Measurements from ENCODE around the gene BMP8B.
A peak's percentile ranks its signal among the peaks of the same experiment; 100 is the strongest.

The BMP8B gene

DNA sequence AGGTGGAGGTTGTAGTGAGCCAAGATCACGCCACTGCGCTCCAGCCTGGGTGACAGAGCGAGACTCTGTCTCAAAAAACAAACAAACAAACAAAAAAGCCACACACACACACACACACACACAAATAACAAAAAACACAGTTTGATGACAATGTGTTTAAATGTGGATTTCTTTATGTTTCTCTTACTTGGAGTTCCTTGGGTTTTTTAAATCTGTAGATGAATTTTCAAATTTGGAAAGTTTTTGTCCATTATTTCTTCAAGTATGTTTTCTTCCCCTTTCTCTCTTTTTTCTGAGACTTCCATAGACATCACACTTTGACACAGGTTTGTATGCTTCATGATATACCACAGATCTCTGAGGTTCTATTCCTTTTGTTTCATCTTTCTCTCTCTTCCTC lies 62.1 kb downstream of the BMP8B start:
- no peak for DNase-seq (ENCODE audit: low read depth, low spot score)

DNA sequence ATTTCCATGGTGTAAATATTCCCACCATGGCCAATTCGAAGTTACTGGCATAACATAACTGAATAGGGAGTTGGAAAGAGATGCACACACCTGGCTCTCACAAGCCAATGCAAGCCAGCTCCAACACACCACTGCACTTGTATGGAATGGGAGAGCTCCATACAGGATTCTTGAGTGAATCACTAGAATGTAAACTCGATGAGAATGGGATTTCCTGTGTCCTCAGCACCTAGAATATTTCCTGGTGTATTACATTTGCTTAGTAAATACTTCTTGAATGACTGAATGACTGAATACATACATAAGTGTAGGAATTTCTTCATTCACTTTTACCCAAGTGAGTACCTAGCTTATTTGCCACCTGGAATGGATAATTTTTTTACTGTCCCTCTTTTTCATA lies 66.2 kb downstream of the BMP8B start:
- no peak for DNase-seq (ENCODE audit: low read depth, low spot score)

DNA sequence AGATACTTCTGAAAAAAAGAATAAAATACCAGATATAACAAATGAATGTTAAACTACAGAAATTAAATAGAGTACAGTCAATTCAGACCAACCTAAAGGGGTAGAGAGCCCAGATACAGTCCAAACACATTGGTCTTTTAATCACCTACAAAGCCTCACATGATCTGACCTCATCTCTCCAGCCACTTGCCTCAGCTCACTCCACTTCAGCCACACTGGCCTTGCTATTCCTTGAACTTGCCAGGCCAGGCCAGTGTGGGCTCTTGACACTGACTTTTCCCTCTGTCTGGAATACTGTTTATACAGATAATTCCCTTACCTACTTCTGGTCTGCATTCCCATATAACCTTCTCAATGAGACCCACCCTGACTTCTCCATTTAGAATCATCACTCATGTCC lies 67.0 kb downstream of the BMP8B start:
- DNase-seq (ENCODE audit: low read depth, low spot score): no peak

DNA sequence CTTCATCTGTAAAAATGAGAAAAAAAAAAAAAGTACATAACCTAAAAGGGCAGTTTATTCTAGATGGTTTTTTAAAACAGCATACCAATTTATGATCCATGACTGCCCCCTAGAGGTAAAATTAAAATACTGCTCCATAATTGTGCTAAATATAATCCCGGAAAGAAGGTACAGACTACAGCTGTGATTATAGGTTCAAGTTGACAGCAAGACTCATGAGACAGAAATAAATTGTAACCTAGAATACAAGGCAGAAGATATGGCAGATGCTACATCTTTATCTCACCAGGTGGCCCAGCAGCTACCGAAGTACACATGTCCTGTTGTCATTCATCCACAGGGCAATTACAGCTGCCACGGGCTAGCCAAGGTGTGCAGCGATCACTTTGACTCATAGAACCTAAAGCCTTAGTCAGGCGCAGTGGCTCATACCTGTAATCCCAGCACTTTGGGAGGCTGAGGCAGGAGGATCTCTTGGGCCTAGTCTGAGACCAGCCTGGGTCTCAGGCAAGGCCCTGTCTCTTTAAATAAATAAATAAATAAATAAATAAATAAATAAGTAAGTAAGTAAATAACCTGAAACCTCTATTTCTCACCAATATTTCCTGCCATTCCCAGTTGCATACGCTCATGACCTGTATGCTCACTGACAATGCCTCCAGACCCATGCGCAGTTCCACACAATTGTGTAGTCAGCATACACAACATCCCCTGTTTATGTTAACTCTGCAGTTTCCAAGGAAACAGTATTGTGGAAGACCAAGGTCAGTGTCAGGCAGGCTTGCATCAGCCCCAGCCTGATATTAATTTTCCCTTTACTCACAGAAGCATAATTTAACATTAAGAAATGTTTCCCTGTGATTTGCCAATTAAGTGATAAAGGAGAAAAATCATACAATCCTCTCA lies 68.3 kb downstream of the BMP8B start:
- DNase-seq (ENCODE audit: low read depth, low spot score): peak; percentile 20

DNA sequence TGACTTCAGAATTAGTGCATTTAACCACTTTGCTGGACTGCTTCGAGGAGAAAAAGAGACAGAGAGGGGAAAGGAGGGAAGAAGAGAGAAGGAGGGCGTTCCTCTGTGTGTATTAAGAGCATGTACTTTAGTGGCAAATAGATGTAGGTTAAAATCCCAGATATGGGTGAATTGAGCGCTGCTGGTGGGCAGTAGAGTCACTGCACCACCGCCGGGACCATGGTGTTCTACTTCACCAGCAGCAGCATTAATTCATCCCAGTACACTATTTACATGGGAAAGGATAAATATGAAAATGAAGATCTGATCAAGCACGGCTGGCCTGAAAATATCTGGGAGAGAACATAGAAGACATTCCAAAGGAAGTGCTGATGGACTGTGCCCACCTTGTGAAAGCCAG lies 70.9 kb downstream of the BMP8B start:
- no peak for DNase-seq (ENCODE audit: low read depth, low spot score)

DNA sequence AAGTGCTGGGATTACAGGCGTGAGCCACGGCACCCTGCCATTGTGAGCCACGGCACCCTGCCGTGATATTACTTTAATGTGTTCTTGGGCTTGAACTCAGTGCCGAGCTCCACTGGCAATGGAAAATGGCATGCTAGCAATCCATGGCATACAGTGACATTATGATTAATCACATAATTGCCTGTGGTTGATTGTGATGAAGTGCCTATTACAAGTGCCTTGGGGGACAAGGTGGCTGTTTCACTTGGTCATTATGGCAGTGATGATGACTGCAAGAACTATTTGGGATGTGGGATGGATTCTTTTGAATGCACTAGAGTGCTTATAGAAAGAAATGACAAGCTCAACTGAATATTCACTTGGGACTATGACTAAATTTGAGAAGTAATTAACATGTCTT lies 75.1 kb downstream of the BMP8B start:
- no peak for DNase-seq (ENCODE audit: low read depth, low spot score)

DNA sequence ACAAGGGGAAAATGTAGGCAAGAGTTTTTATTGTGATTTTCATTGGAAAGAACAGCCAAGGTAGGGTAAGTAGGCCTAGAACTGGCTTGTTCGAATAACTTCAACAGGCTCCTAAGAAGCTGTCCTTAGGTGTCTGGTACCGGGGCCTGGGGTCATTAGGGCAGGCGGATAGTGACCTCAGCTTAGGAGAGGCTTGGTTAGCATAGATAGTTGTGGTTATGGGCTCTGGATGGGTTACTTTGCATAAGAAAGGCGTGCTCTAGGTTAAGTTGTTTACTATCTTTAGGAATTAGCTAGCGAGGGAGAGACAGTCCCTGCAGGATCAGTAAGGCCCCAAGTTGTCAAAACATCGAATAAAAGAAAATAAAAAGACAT lies 76.7 kb downstream of the BMP8B start:
- no peak for DNase-seq (ENCODE audit: low read depth, low spot score)

DNA sequence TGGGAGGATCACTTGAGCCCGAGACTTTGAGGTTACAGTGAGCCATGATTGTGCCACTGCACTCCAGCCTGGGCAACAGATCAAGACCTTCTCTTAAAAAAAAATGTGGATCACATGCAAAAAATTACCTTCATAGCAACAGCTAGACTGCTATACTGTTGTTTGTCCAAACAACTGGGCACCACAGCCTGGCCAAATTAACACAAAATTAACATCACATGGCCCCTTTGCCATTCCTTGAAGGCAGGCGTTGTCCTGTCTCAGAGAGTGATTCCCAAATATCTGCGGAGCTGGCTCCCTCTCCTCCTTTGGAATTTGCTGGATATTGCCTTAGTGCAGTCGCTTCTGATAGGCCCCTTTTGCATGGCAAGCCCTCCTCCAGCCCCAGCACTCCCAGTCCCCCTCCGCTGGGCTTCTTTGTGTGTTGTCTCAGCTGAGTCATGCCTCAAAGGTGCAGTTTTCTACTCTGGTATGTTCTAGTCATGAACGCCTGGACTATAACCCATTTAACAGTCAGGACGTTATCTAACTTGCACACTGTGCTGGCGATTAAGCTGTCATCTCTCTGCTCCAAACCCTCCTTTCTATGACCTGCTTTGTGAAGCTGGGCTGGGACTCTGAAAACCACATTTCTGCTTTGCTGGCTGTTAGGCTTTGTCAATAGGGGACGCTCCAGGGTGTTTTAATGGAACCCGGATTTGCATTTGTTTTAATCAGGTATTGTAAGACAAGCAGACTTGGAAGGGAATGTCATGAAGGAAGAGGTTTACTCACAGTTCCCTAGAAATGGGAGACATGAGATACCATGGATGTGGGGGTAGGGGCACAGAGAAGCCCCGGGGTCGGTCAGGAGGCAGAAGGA lies 77.3 kb downstream of the BMP8B start:
- DNase-seq (ENCODE audit: low read depth, low spot score): no peak

DNA sequence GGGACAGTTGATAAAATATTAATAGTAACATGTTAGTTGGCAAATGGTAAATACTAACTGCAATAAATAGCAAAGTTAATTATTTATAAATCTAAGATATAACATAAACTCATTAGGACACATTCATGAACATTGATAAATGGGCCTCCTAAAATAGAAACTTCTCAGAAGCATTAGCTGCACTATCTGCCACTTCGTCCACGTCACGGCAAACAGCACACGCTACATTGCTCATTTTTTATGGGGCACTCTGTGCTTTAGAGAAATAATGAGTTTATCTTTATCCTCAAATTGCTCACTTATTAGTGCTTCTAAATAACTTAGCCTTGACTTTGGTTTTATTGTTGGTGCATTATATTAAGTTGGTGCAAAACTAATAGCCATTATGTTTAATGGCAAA lies 81.2 kb downstream of the BMP8B start:
- DNase-seq (ENCODE audit: low read depth, low spot score): no peak

Data from brain pericyte (primary cell).